ENCODE results near the gene SLC12A8. TPM values are rescaled to one million over a fixed set of nuclear protein-coding genes. Genes with fewer than 3 reads are reported as not detected.

The SLC12A8 gene
- total and polyA plus RNA-seq, 10 donors, result 0.32 to 2.8 (median 1.3) TPM

DNA sequence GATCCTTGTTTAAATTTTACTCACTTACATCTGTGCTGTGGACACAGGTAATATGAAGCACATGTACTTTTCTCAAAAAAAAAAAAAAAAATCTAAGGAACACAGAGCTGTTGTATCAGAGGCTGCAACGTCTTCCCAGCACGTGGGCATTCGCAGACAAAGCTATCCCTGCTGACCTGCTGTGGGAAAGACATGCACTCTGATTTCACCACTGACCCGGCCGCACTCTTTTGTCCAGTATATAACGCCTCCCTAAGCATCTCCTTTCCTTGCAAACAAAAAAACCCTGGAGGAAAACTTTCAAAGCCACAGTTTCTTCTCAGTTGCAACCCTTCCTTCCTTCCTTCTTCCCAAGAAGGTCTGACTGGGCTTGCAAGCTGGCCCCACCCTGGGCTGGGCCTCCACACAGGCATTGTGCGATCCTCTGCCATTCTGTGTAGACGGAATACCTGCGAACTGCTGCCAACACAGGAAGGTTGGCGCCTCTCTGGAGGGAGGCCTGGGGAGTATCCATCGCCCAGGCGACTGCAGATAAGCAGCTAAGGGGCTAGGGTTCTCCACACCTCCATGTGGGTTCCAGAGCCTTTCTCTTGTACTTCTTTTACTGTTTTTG lies 50.8 kb downstream of the SLC12A8 start:
- Histone ChIP-seq H3K4me1 (peaks cover 0 to 38% (median 19%) of the 10 kb centered on the region in 6 donors), H3K9me3 (no peaks in the 10 kb centered on the region), H3K36me3 (no peaks in the 10 kb centered on the region), H3K4me3 (no peak overlapping the region), H3K27me3 (replicated peaks in 1 of 7) (no peaks in the 10 kb centered on the region), H3K27ac (no peak overlapping the region)
- DNase-seq, result no peak
- intact Hi-C loops (cut with DNase I; ENCODE audit: low total_unique reads), result no loop called here
- WGBS, 5 donors, result 61 to 82% (median 79%) methylated on average over 12 of the region's 12 CpGs
- TF ChIP-seq POLR2A (IDR thresholded peaks at IDR 0.05), result no peak
- no peak for TF ChIP-seq POLR2AphosphoS5 (IDR thresholded peaks at IDR 0.05)
- TF ChIP-seq, protein P1, sequence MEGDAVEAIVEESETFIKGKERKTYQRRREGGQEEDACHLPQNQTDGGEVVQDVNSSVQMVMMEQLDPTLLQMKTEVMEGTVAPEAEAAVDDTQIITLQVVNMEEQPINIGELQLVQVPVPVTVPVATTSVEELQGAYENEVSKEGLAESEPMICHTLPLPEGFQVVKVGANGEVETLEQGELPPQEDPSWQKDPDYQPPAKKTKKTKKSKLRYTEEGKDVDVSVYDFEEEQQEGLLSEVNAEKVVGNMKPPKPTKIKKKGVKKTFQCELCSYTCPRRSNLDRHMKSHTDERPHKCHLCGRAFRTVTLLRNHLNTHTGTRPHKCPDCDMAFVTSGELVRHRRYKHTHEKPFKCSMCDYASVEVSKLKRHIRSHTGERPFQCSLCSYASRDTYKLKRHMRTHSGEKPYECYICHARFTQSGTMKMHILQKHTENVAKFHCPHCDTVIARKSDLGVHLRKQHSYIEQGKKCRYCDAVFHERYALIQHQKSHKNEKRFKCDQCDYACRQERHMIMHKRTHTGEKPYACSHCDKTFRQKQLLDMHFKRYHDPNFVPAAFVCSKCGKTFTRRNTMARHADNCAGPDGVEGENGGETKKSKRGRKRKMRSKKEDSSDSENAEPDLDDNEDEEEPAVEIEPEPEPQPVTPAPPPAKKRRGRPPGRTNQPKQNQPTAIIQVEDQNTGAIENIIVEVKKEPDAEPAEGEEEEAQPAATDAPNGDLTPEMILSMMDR (IDR thresholded peaks at IDR 0.05 in 8 of 11, conservative IDR thresholded peaks at IDR 0.05 in 3 of 11), result no peak

DNA sequence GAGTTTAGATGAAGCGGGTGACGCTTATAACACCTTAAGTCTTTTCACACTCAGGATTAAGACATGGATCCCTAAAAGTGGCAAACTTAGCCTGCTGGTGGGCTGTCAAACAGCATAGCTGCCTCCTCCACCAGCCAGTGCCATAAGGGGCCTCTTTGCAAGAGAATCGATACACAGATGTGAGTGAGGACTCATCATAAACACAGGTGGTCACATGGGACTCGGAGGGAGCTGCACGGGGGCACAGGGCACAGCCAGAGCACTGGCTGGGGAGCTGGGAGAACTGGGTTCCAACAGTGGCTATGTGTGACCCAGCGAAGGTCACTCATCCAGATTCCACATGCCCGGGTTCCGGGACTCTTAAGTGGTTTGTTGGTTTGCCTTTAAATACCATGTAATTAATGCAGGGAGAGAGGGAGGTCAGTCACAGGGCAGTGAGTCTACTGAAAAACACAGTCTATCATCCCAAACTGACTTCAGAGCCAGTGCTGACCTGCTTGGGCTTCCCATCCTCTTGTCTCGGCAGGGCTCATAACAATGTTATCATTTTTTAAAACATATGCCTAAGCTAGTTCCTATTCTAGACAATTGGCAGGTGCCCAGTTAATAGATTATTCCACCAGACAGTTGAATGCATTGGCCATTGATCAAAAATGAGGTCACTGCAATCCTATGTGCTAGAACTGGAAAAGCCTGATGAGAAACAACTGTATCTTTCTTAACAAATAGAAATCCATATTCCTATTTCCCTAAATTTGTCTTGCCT lies 51.8 kb downstream of the SLC12A8 start:
- H3K4me1 ChIP-seq, result peaks cover 0 to 38% (median 20%) of the 10 kb centered on the region in 6 donors
- H3K4me3 ChIP-seq, result no peak overlapping the region
- TF ChIP-seq POLR2A (IDR thresholded peaks at IDR 0.05) (no peak), POLR2AphosphoS5 (IDR thresholded peaks at IDR 0.05) (no peak)
- TF ChIP-seq, protein P1 (IDR thresholded peaks at IDR 0.05 in 8 of 11, conservative IDR thresholded peaks at IDR 0.05 in 3 of 11), result no peak
- no peak overlapping the region for H3K27ac ChIP-seq
- no peak for DNase-seq
- no peaks in the 10 kb centered on the region for H3K36me3 ChIP-seq
- H3K27me3 ChIP-seq (replicated peaks in 1 of 7), result no peaks in the 10 kb centered on the region
- 61 to 83% (median 71%) methylated on average over 9 of the region's 9 CpGs for WGBS, 5 donors
- no peaks in the 10 kb centered on the region for H3K9me3 ChIP-seq
- intact Hi-C loops (cut with DNase I; ENCODE audit: low total_unique reads), result no loop called here

DNA sequence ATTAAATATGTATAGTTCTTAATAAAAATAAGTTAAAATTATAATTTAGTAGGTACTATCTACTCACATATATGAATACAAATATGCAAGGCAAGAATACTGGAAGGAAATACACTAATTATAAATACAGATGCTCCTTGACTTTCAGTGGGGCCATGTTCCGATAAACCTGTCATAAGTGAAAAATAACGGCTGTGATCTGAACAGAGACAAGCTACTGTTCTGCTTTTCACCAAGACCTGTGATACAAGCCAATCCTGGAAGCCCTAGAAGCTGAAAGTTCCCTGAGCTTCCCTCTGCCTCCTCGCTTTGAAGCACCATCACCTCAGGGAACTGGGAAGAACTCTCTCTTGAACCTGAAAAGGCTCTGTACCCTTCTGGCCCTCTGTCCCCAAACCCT lies 55.4 kb downstream of the SLC12A8 start:
- peaks cover 0 to 37% (median 14%) of the 10 kb centered on the region in 6 donors for H3K4me1 ChIP-seq
- intact Hi-C loops (cut with DNase I; ENCODE audit: low total_unique reads), result no loop called here
- no peaks in the 10 kb centered on the region for H3K27me3 ChIP-seq (replicated peaks in 1 of 7)
- no peaks in the 10 kb centered on the region for H3K9me3 ChIP-seq
- no peak overlapping the region for H3K27ac ChIP-seq
- H3K36me3 ChIP-seq, result no peaks in the 10 kb centered on the region
- TF ChIP-seq, protein P1 (IDR thresholded peaks at IDR 0.05 in 8 of 11, conservative IDR thresholded peaks at IDR 0.05 in 3 of 11), result no peak
- no peak for TF ChIP-seq POLR2AphosphoS5 (IDR thresholded peaks at IDR 0.05)
- TF ChIP-seq POLR2A (IDR thresholded peaks at IDR 0.05), result no peak
- H3K4me3 ChIP-seq, result no peak overlapping the region
- DNase-seq, result no peak
- WGBS, 5 donors, result 60 to 73% (median 70%) methylated on average over 3 of the region's 3 CpGs

DNA sequence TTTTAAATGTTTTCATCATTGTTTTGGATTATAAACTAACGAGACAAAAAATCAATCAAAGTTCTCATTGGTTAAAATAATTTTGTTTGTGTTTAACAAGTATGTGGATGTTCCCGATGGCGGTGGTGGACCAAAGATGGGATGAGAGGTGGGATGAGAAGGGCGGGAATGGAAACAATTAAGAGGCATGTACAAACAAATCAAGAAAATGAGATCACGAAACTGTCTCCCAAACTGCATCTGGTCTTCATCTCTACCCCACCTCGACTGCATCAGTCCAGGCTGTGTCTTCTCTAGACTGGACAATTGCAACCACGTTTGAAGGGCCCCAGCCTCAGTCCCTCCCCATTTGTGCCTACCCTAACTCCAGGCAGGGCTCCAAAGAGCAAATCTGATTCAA lies 56.1 kb downstream of the SLC12A8 start:
- H3K4me3 ChIP-seq, result no peak overlapping the region
- H3K9me3 ChIP-seq, result no peaks in the 10 kb centered on the region
- no peak overlapping the region for H3K27ac ChIP-seq
- intact Hi-C loops (cut with DNase I; ENCODE audit: low total_unique reads), result no loop called here
- DNase-seq, result no peak
- 88 to 93% (median 92%) methylated on average over 7 of the region's 7 CpGs for WGBS, 5 donors
- no peaks in the 10 kb centered on the region for H3K36me3 ChIP-seq
- TF ChIP-seq POLR2A (IDR thresholded peaks at IDR 0.05), result no peak
- TF ChIP-seq POLR2AphosphoS5 (IDR thresholded peaks at IDR 0.05), result no peak
- TF ChIP-seq, protein P1 (IDR thresholded peaks at IDR 0.05 in 8 of 11, conservative IDR thresholded peaks at IDR 0.05 in 3 of 11), result no peak
- peaks cover 0 to 33% (median 14%) of the 10 kb centered on the region in 6 donors for H3K4me1 ChIP-seq
- H3K27me3 ChIP-seq (replicated peaks in 1 of 7), result no peaks in the 10 kb centered on the region
